Pericardium fibroblast (primary cell): ENCODE data around the gene MYH14. TPM values are rescaled to one million over a fixed set of nuclear protein-coding genes. Genes with fewer than 3 reads are reported as not detected.

ENCODE experiments used
- total RNA-seq: library from RNA; depleted of rRNA; stranded (reverse); fragments of >200 nt; gene quantifications from 2 replicates; pipeline ENCODE4 v1.2.3, GENCODE V29; 2015

Gene MYH14
- total RNA-seq: not detected in 2 replicates

GRCh38 chr19:50203281-50204080 is at the start of gene MYH14:
MYH14 (plus strand) TSS chr19:50203622; CDS start chr19:50210366, 6,744 bp downstream.

GRCh38 chr19:50162988-50163387 is 40.4 kb upstream of the MYH14 start, which contains the start of gene IZUMO2:
IZUMO2 (minus strand) TSS chr19:50163281; CDS start chr19:50163194, 87 bp downstream.

GRCh38 chr19:50329146-50329925 is 125.9 kb downstream of the MYH14 start, which contains the start of gene KCNC3:
KCNC3 (minus strand) TSS chr19:50329377; CDS start chr19:50329082, 295 bp downstream.

Other genes starting within 250 kb of the MYH14 start
- gene SIGLEC11, start 242.4 kb upstream of the MYH14 start, total RNA-seq: not detected in 2 replicates
- gene VRK3, start 178.2 kb upstream of the MYH14 start, total RNA-seq: 17.5 and 31.6 TPM in 2 replicates
- gene ZNF473, start 177.6 kb upstream of the MYH14 start, total RNA-seq: 4.9 and 5.7 TPM in 2 replicates
- not detected in 2 replicates for gene IZUMO2, start 40.3 kb upstream of the MYH14 start, total RNA-seq
- gene KCNC3, start 125.8 kb downstream of the MYH14 start, total RNA-seq: under 0.01 TPM in 2 replicates
- gene NAPSA, start 162.0 kb downstream of the MYH14 start, total RNA-seq: 0.51 TPM in 1 of 2 replicates, not detected in the other
- gene NR1H2, start 172.8 kb downstream of the MYH14 start, total RNA-seq: 73.0 and 88.9 TPM in 2 replicates
- gene POLD1, start 180.7 kb downstream of the MYH14 start, total RNA-seq: 12.8 and 21.7 TPM in 2 replicates
- 0.17 TPM in 1 of 2 replicates, not detected in the other for gene SPIB, start 215.3 kb downstream of the MYH14 start, total RNA-seq
- gene MYBPC2, start 229.3 kb downstream of the MYH14 start, total RNA-seq: 0.26 TPM in 1 of 2 replicates, not detected in the other